IPS-18a (cell line): ENCODE data around the gene CH25H.
A peak's percentile ranks its signal among the peaks of the same experiment; 100 is the strongest.

Source experiments
- H3K27ac ChIP-seq: one replicate; pipeline ENCODE4 v1.5.1; 2013; ENCODE audit warnings: low read length
- H3K27me3 ChIP-seq: one replicate; pipeline ENCODE4 v1.6.1; 2013; ENCODE audit warnings: mild to moderate bottlenecking, low read length; ENCODE audit not compliant: control insufficient read depth, insufficient read depth
- H3K36me3 ChIP-seq: one replicate; pipeline ENCODE4 v1.6.1; 2013; ENCODE audit warnings: low read depth, low read length; ENCODE audit not compliant: control insufficient read depth
- H3K4me1 ChIP-seq: one replicate; pipeline ENCODE4 v1.6.1; 2013; ENCODE audit warnings: low read depth, low read length; ENCODE audit not compliant: control insufficient read depth
- H3K4me3 ChIP-seq: one replicate; pipeline ENCODE4 v1.5.1; 2013; ENCODE audit warnings: low read length
- H3K9ac ChIP-seq: one replicate; pipeline ENCODE4 v1.6.1; 2013; ENCODE audit warnings: mild to moderate bottlenecking, low read length, moderate library complexity
- H3K9me3 ChIP-seq: one replicate; pipeline ENCODE4 v1.6.1; 2013; ENCODE audit warnings: low read depth, low read length; ENCODE audit not compliant: control insufficient read depth

Gene CH25H

GRCh38 chr10:89242345-89242684 is 35.2 kb upstream of the CH25H start:
- no peak overlapping the region for H3K9ac ChIP-seq
- peaks cover 29% of the 10 kb centered on the region for H3K4me1 ChIP-seq
- H3K36me3 ChIP-seq, result no peaks in the 10 kb centered on the region
- no peaks in the 10 kb centered on the region for H3K27me3 ChIP-seq
- no peak overlapping the region for H3K4me3 ChIP-seq
- H3K9me3 ChIP-seq, result no peaks in the 10 kb centered on the region
- H3K27ac ChIP-seq, result no peak overlapping the region

DNA sequence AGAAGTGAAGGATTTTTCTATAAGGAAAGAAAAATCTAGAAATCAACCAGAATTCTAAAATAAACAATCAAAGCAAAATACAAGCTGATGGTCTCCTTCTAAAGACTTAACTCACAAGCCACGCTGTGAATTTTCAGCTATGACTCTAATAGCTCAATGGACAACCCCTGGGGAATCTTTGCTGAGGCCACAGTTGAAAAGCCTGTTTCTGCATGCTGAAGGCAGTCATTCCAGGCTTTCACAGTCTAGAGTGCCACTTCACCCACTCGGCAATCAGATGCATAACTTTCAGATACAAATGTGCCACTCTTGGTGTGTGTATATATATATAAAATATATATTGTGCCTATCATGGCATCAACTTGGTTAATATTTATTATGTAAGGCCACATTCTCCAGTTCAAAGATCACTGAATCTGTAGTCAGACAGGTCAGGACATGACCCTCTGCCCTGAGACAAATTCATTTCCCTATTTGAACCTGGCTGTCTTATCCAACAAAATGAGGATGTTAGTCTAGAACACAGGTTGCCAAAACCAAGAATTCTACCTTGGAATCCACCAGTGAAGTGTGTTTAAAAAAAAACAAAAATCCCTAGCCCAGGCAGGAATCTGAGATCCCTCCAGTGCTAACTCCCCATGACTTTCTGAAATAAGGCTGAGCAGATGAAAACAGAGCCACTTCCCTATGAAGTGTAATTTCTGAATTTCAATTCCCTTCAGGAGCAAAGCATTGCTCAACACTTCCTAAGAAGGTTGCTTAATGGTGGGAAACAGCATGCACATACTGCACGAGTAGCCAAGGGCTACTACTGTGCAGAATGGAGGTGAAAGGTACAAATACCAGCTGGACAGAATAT is 34.6 kb upstream of the CH25H start:
- Histone ChIP-seq H3K9ac (no peak overlapping the region), H3K9me3 (no peaks in the 10 kb centered on the region), H3K4me3 (no peak overlapping the region), H3K4me1 (peaks cover 29% of the 10 kb centered on the region), H3K36me3 (no peaks in the 10 kb centered on the region), H3K27me3 (no peaks in the 10 kb centered on the region), H3K27ac (no peak overlapping the region)

DNA sequence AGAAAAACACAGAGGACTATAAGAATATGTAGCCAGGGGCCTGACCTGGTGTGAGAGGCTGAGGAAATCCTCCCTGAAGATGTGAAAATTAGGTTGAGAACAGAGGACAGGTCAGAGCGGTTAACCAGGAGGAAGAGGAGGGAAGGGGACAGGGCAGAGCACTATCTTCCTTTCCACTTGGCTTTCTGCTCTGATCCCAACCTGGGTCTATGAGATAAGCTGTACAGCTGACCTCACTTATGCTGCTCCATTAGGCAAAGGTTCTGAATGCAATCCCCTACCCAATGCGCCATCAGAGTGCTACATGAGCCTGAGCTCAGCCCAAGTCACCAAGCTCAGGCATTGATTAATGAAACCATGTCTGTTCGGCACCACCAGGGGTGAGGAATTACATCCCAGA is 33.9 kb upstream of the CH25H start:
- Histone ChIP-seq H3K27ac (no peak overlapping the region), H3K4me3 (no peak overlapping the region)

GRCh38 chr10:89240519-89240918 is 33.4 kb upstream of the CH25H start:
- no peak overlapping the region for H3K4me3 ChIP-seq
- no peaks in the 10 kb centered on the region for H3K9me3 ChIP-seq
- H3K4me1 ChIP-seq, result peaks cover 25% of the 10 kb centered on the region
- no peaks in the 10 kb centered on the region for H3K36me3 ChIP-seq
- no peak overlapping the region for H3K9ac ChIP-seq
- H3K27ac ChIP-seq, result no peak overlapping the region
- H3K27me3 ChIP-seq, result no peaks in the 10 kb centered on the region

More for the DNA sequence above, 33.9 kb upstream of the CH25H start:
- Histone ChIP-seq H3K36me3 (no peaks in the 10 kb centered on the region), H3K9ac (no peak overlapping the region), H3K27me3 (no peaks in the 10 kb centered on the region), H3K9me3 (no peaks in the 10 kb centered on the region), H3K4me1 (peaks cover 28% of the 10 kb centered on the region)

DNA sequence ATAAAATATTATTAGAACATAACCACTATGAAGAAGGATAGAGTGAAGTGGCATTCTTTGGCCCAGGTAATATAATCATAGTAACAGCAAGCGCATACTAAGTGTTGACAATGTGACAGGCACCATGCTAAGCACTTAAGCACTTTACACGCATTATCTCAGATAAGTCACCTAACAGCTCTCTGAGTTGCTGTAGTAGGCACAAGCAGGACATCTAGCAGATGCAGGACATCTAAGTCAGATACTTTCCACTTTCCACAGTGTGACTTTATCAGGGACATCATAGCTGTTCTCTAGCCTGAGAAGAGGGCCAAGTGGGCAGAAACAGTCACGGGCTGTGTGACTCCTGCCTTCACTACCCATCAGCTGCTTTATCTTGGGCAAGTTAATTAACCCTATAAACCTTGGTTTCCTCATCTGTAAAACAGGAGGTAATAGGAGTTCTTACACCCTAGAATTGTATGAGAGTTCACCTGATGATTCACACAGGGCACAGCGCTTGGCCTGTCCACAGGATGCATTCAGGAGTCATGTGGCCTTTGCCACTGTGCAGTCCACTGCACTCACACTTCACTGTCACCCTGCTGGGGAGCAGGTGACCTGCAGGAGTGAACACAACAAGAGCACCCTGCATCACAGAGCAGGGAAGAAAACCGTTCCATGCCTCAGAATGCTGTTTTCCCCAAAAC is 32.0 kb upstream of the CH25H start:
- H3K4me1 ChIP-seq, result peaks cover 32% of the 10 kb centered on the region
- H3K4me3 ChIP-seq, result no peak overlapping the region
- no peak overlapping the region for H3K27ac ChIP-seq
- no peaks in the 10 kb centered on the region for H3K36me3 ChIP-seq
- H3K9me3 ChIP-seq, result no peaks in the 10 kb centered on the region
- no peak overlapping the region for H3K9ac ChIP-seq
- no peaks in the 10 kb centered on the region for H3K27me3 ChIP-seq

DNA sequence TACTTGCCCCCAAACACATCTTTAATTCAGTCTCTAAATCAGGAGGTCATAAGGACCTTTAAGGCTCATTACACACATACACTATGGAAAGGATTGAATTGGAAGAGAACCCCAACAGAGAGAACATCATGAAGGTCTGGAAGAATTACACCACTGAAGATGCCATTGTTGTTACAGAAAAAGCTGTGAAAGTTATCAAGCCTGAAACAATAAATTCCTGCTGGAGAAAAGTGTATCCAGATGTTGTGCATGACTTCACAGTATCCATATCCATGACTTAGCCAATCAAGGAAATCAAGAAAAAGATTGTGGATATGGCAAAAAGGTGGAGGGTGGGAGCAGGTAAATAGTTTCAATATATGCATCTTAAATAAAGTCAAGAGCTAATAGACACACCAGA is 30.7 kb upstream of the CH25H start:
- no peak overlapping the region for H3K27ac ChIP-seq
- no peaks in the 10 kb centered on the region for H3K9me3 ChIP-seq

GRCh38 chr10:89236226-89236797 is 29.2 kb upstream of the CH25H start:
- no peaks in the 10 kb centered on the region for H3K27me3 ChIP-seq
- H3K36me3 ChIP-seq, result no peaks in the 10 kb centered on the region
- peaks cover 14% of the 10 kb centered on the region for H3K4me1 ChIP-seq
- no peak overlapping the region for H3K9ac ChIP-seq
- no peaks in the 10 kb centered on the region for H3K9me3 ChIP-seq
- no peak overlapping the region for H3K27ac ChIP-seq
- H3K4me3 ChIP-seq, result no peak overlapping the region

More for the DNA sequence above, 30.7 kb upstream of the CH25H start:
- Histone ChIP-seq H3K27me3 (no peaks in the 10 kb centered on the region), H3K9ac (no peak overlapping the region), H3K4me3 (no peak overlapping the region), H3K4me1 (peaks cover 28% of the 10 kb centered on the region), H3K36me3 (no peaks in the 10 kb centered on the region)

DNA sequence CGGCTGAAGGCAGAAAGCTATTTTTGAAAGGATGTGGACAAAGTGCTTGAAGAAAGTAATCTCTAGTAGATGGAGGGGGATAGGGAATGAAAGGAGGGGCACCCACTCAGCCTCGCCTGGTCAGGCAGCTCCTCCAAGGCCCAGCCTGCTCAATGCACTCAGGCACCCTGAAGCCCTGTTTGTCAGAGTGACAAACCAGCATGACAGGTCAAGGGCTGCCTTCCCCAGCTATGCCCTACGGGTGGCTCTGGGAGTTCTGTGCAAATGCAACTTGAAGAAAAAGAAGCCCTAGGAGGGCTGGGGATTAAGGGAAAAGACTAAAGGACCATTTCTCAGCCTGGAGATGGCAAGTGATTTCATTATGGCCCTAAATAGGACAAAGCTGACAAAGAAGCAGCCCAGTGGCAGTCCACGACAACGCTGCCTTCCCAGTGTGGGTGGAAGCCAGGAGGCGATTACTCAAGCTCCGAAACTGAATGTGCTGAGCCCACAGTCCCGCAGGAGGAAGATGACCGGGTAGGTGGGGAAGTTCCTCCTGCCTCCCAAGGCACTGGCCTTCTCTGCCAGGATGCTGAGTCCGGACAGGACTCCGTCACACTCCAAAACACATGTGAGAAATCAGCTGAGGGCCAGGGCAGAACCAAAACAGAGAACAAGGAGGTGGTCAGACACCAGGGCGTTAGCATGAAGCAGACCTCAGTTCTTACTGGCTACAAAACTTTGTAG is 28.1 kb upstream of the CH25H start:
- Histone ChIP-seq H3K9ac (peak overlapping the region; percentile 10), H3K27me3 (no peaks in the 10 kb centered on the region), H3K36me3 (no peaks in the 10 kb centered on the region), H3K9me3 (no peaks in the 10 kb centered on the region), H3K4me3 (peak overlapping the region; percentile 25), H3K27ac (no peak overlapping the region), H3K4me1 (peaks cover 12% of the 10 kb centered on the region)

DNA sequence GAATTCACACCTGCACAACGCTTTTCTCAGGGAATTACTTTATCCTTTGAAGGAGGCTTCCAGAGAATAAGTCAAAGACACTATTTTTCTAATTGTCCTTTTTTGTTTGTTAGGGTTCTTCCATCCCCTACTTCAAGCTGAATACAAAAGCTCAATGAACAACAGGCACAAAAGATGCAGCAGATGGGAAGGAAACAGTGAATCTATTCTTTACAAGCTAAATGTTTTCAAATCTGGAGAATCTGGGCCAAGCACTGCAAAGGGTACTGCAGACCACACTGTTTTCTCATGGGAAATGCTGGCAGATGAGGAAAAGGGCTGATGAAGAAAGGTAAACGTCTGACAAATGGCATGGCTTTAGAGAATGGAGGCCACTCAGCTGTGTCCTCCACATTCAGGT is 25.9 kb upstream of the CH25H start:
- Histone ChIP-seq H3K36me3 (no peaks in the 10 kb centered on the region), H3K4me3 (no peak overlapping the region), H3K27ac (no peak overlapping the region), H3K4me1 (peaks cover 12% of the 10 kb centered on the region), H3K27me3 (no peaks in the 10 kb centered on the region), H3K9ac (no peak overlapping the region), H3K9me3 (no peaks in the 10 kb centered on the region)

- Histone ChIP-seq H3K9ac (no peak overlapping the region), H3K36me3 (no peaks in the 10 kb centered on the region), H3K27ac (no peak overlapping the region), H3K4me3 (no peak overlapping the region), H3K4me1 (peaks cover 7% of the 10 kb centered on the region), H3K9me3 (no peaks in the 10 kb centered on the region), H3K27me3 (no peaks in the 10 kb centered on the region)
Observed at GRCh38 chr10:89228962-89229361, 21.8 kb upstream of the CH25H start.

DNA sequence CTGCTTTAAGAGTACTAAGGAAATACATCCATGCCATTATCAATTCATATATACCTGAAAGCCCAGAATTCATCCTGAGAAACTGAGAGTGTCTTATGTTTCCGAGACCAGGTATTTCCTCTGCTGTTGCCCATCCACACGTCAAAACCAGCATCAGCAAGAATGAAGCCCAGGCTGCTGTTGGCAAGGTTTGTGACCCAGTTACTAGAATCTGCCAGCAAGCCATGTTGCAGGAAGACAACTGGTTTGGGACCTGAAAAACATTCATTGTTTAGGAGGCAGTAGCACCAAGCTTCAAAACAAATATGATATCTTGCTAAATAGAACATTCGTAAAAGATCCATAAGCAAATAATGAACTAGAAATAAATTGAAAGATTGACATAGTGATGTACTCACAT is 21.0 kb upstream of the CH25H start:
- H3K4me1 ChIP-seq, result peaks cover 7% of the 10 kb centered on the region
- no peak overlapping the region for H3K9ac ChIP-seq
- no peak overlapping the region for H3K27ac ChIP-seq
- H3K27me3 ChIP-seq, result no peaks in the 10 kb centered on the region
- no peaks in the 10 kb centered on the region for H3K9me3 ChIP-seq
- H3K4me3 ChIP-seq, result no peak overlapping the region
- no peaks in the 10 kb centered on the region for H3K36me3 ChIP-seq
